K562 (cell line): ENCODE measurements around the gene ZDHHC3. TPM values are rescaled to one million over a fixed set of nuclear protein-coding genes. Genes with fewer than 3 reads are reported as not detected.

Experiments
- ATAC-seq: fragments of 200-7000 bp; cut with Tn5 transposase; 3 replicates; pipeline ENCODE4 v1.9.1; 2020; ENCODE audit warnings: moderate library complexity
- BruUV-seq: library from RNA; stranded (reverse); fragments of 400-500 nt; replicated peaks from 2 replicates; lab custom pipeline; 2021; lab: Mats Ljungman, UMichigan
- CTCF ChIA-PET: fragments of 300-600 bp; formaldehyde crosslinking; extraction: SDS; loops from one replicate; lab custom pipeline; 2021; ENCODE audit warnings: low intra/inter-chr PET ratio; lab: Yijun Ruan, JAX
- POLR2A ChIA-PET: fragments of 300-600, 350-650 bp; sonication (Branson Sonifier 250); formaldehyde crosslinking; extraction: SDS; loops from one replicate; lab custom pipeline; 2021; ENCODE audit warnings: antibody characterized with exemption, inconsistent platforms; lab: Yijun Ruan, JAX
- DNase-seq, 4 experiments: peaks; one replicate each; pipeline versions ENCODE4 v3.0.0 to v3.0.0-alpha.2; 2011 to 2018; ENCODE audit warnings: low spot score in 3 of 4, mixed read lengths in 3 of 4; ENCODE audit errors: extremely low read depth in 1 of 4
- FAIRE-seq: peaks from 2 replicates; lab custom pipeline; 2011; peaks lifted over from hg19 to GRCh38; lab: Jason Lieb, UNC
- H2AFZ ChIP-seq: 2 replicates; pipeline ENCODE4 v1.6.0; 2011; ENCODE audit warnings: low read depth, low read length, control low read depth, inconsistent platforms
- H3K27ac ChIP-seq: fragments of 200-600 bp; 3 replicates; pipeline ENCODE4 v1.8.0; 2011; ENCODE audit warnings: low read depth, mild to moderate bottlenecking, control low read depth, inconsistent platforms, low read length, moderate library complexity, mixed read lengths; ENCODE audit errors: extremely low read depth
- H3K27me3 ChIP-seq, 2 experiments: fragments of 300-600 bp in 1 of 2; 2 replicates in 1 of 2; 3 replicates in 1 of 2; pipeline versions ENCODE4 v1.6.0 to v1.8.0; 2011; ENCODE audit warnings: inconsistent platforms in 2 of 2, low read length in 2 of 2, mild to moderate bottlenecking in 1 of 2, mixed read lengths in 1 of 2, moderate library complexity in 1 of 2; ENCODE audit not compliant: control insufficient read depth in 2 of 2, insufficient read depth in 2 of 2
- H3K36me3 ChIP-seq: fragments of 300-600 bp; 3 replicates; pipeline ENCODE4 v1.8.0; 2011; ENCODE audit warnings: mild to moderate bottlenecking, low read length, inconsistent platforms; ENCODE audit not compliant: control insufficient read depth, insufficient read depth
- H3K4me1 ChIP-seq, 2 experiments: fragments of 200-600 bp in 1 of 2; replicated peaks in 1 of 2; 2 replicates in 1 of 2; 3 replicates in 1 of 2; pipeline versions ENCODE4 v1.5.1 to v1.8.0; 2011; ENCODE audit warnings: inconsistent platforms in 2 of 2, low read length in 2 of 2, mild to moderate bottlenecking in 1 of 2, mixed read lengths in 1 of 2, moderate library complexity in 1 of 2; ENCODE audit not compliant: control insufficient read depth in 2 of 2, insufficient read depth in 2 of 2
- H3K4me2 ChIP-seq: 2 replicates; pipeline ENCODE4 v1.6.1; 2011; ENCODE audit warnings: low read length, control low read depth, inconsistent platforms, mixed read lengths; ENCODE audit not compliant: insufficient read depth
- H3K4me3 ChIP-seq: fragments of 200-600 bp; sonication (generic), shearing (Covaris generic); 2 replicates; pipeline ENCODE4 v1.5.1; 2016; ENCODE audit warnings: control low read depth, inconsistent platforms
- H3K79me2 ChIP-seq: fragments of 200-600 bp; 3 replicates; pipeline ENCODE4 v1.8.0; 2011; ENCODE audit warnings: low read length, inconsistent platforms; ENCODE audit not compliant: control insufficient read depth, insufficient read depth
- H3K9ac ChIP-seq, 2 experiments: 2 replicates each; pipeline versions ENCODE4 v1.6.0 to v1.6.1; 2011; ENCODE audit warnings: low read depth in 2 of 2, low read length in 2 of 2, control low read depth in 1 of 2, inconsistent platforms in 1 of 2, mild to moderate bottlenecking in 1 of 2, mixed read lengths in 1 of 2; ENCODE audit not compliant: insufficient read depth in 1 of 2
- H3K9me1 ChIP-seq: one replicate; pipeline ENCODE4 v1.6.0; 2011; ENCODE audit warnings: inconsistent platforms, mild to moderate bottlenecking, low read length, moderate library complexity; ENCODE audit not compliant: control insufficient read depth, insufficient read depth
- H3K9me3 ChIP-seq: replicated peaks from 2 replicates; pipeline ENCODE4 v1.5.1; 2011; ENCODE audit warnings: low read depth, low read length, inconsistent platforms; ENCODE audit not compliant: control insufficient read depth, insufficient read depth
- H4K20me1 ChIP-seq: replicated peaks from 2 replicates; pipeline ENCODE4 v1.6.1; 2011; ENCODE audit warnings: low read length, inconsistent platforms, mixed read lengths; ENCODE audit not compliant: control insufficient read depth, insufficient read depth
- COPS2 ChIP-seq: fragments of 450-650 bp; conservative IDR thresholded peaks from 2 replicates; pipeline ENCODE4 v1.6.1; 2016; ENCODE audit warnings: mild to moderate bottlenecking, moderate library complexity
- RFX1 ChIP-seq: fragments of 450-650 bp; IDR thresholded peaks from 2 replicates; pipeline ENCODE4 v1.6.1; 2016; ENCODE audit warnings: mild to moderate bottlenecking, moderate library complexity
- WGBS: fragments of 100-300 bp; shearing (Covaris generic); methylation state at CpG from one replicate; pipeline ENCODE4 v1.1.6; 2016; ENCODE audit warnings: low coverage, mixed read lengths; ENCODE audit not compliant: insufficient coverage; ENCODE audit errors: missing lambda C conversion rate; 5-methylcytosine and 5-hydroxymethylcytosine counted together
- in situ Hi-C: fragments of 300-500 bp; cut with MboI; formaldehyde crosslinking; loops from 4 replicates; pipeline ENCODE4 v1.15.0; 2018; ENCODE audit warnings: inconsistent platforms, mixed read lengths
- intact Hi-C: fragments of 100-400 bp; cut with micrococcal nuclease; formaldehyde crosslinking; loops from 2 replicates; pipeline ENCODE4 v1.14.2; 2022
- polyA plus RNA-seq, 8 experiments: library from polyadenylated mRNA; depleted of rRNA in 4 of 8; stranded (reverse) in 5 of 8; unstranded in 3 of 8; fragments of >200 nt; fragmentation: Nextera tagmentation in 2 of 8; fragmentation: Illumina TruSeq in 1 of 8; extraction: Ambion mirVana in 2 of 8; extraction: Trizol in 1 of 8; gene quantifications; 2 replicates each; pipeline versions ENCODE4 v1.2.1 to v1.2.3, GENCODE V29; 2011 to 2014; ENCODE audit warnings: inconsistent platforms in 1 of 8, missing spikeins in 1 of 8
- total RNA-seq, 7 experiments: library from RNA; depleted of rRNA in 6 of 7; stranded (reverse); fragments of >200 nt in 6 of 7; fragmentation: Illumina TruSeq in 2 of 7; extraction: Trizol in 2 of 7; gene quantifications; 2 replicates each; pipeline versions ENCODE4 v1.2.1 to v1.2.3, GENCODE V29; 2011 to 2021; ENCODE audit warnings: low replicate concordance in 1 of 7
- TF ChIP-seq, protein P1 (sequence below): fragments of 450-650 bp; IDR thresholded peaks from 2 replicates; pipeline ENCODE4 v1.6.1; 2018; ENCODE audit not compliant: partially characterized antibody

ZDHHC3 gene
- total and polyA plus RNA-seq, 9 of the 15 experiments (the other 6 are each of a cell fraction or from before 2014, with no cell fraction given), result 10.3 to 120 (median 67.2) TPM

DNA sequence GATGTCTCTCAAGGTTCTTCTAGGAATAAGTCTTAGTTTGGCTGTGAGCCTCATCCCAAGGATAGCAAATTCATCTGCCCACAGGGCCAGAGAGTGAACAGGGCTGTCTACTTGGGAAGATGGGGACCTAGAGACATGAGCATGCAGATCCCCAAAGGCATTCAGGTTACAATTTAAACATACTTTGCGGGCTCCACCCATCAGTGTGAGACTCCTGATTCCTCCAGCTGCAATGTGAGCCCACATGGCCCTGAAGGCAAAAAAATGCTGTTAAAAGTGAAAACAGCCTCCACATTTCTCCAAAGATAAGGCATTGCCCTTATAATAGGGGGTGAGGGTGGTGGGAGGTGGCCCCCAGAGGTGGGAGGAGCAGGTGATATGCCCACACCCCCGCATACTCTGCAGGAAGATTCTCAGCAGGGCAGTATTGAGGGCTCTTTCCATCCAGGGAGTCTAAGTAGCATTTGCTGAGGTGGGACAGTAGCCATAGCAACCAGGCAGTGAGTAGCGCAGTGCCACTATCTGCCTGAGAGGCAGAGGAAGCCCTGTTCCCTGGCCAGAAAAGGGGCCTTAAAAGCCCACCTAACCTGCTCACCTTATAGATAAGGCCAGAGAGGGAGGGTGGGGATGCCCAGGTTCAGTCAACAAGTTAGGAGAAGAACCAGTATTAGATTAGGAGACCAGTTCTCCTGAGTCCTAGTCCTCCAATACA lies 70.4 kb downstream of the ZDHHC3 start:
- no peaks in the 10 kb centered on the region for H3K4me1 ChIP-seq
- intact Hi-C loops (no loop called here), in situ Hi-C loops (no loop called here)
- H3K9me3 ChIP-seq, result no peaks in the 10 kb centered on the region
- CTCF ChIA-PET, result no interaction called here
- no peaks in the 10 kb centered on the region for H4K20me1 ChIP-seq
- ATAC-seq (peak; percentile 39; the same call in 1 of the 3 replicates), FAIRE-seq (no peak), DNase-seq (no peak)
- no TSS peak for BruUV-seq
- POLR2A ChIA-PET, result interaction anchor here (0.8 to 1.4 kb wide), 2 partner anchors 9 to 12 kb away, joined by 5 to 6 read pairs; no protein-coding TSS in a partner anchor
- no peak overlapping the region for H3K4me3 ChIP-seq
- no peaks in the 10 kb centered on the region for H3K79me2 ChIP-seq
- TF ChIP-seq, protein P1, sequence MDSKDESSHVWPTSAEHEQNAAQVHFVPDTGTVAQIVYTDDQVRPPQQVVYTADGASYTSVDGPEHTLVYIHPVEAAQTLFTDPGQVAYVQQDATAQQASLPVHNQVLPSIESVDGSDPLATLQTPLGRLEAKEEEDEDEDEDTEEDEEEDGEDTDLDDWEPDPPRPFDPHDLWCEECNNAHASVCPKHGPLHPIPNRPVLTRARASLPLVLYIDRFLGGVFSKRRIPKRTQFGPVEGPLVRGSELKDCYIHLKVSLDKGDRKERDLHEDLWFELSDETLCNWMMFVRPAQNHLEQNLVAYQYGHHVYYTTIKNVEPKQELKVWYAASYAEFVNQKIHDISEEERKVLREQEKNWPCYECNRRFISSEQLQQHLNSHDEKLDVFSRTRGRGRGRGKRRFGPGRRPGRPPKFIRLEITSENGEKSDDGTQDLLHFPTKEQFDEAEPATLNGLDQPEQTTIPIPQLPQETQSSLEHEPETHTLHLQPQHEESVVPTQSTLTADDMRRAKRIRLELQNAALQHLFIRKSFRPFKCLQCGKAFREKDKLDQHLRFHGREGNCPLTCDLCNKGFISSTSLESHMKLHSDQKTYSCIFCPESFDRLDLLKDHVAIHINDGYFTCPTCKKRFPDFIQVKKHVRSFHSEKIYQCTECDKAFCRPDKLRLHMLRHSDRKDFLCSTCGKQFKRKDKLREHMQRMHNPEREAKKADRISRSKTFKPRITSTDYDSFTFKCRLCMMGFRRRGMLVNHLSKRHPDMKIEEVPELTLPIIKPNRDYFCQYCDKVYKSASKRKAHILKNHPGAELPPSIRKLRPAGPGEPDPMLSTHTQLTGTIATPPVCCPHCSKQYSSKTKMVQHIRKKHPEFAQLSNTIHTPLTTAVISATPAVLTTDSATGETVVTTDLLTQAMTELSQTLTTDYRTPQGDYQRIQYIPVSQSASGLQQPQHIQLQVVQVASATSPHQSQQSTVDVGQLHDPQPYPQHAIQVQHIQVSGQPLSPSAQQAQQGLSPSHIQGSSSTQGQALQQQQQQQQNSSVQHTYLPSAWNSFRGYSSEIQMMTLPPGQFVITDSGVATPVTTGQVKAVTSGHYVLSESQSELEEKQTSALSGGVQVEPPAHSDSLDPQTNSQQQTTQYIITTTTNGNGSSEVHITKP, result no peak
- TF ChIP-seq RFX1, result peak; percentile 73
- TF ChIP-seq COPS2, result no peak
- no peak overlapping the region for H3K9ac ChIP-seq
- H3K36me3 ChIP-seq, result no peaks in the 10 kb centered on the region
- WGBS, result 2% methylated on average over 2 of the region's 3 CpGs
- no peak overlapping the region for H3K4me2 ChIP-seq
- H3K27ac ChIP-seq, result no peak overlapping the region
- no peak overlapping the region for H2AFZ ChIP-seq
- H3K9me1 ChIP-seq, result no peaks in the 10 kb centered on the region
- peaks cover 21 to 48% of the 10 kb centered on the region in 2 experiments; a peak in 4 of 5 replicates for H3K27me3 ChIP-seq
